ENCODE data around the gene ELAVL3. TPM values are rescaled to one million over a fixed set of nuclear protein-coding genes. Genes with fewer than 3 reads are reported as not detected.

Gene ELAVL3
- total and polyA plus RNA-seq, 2 of the 8 experiments (the other 6 are each of a cell fraction or from before 2014, with no cell fraction given): 0.80 to 1.0 TPM

DNA sequence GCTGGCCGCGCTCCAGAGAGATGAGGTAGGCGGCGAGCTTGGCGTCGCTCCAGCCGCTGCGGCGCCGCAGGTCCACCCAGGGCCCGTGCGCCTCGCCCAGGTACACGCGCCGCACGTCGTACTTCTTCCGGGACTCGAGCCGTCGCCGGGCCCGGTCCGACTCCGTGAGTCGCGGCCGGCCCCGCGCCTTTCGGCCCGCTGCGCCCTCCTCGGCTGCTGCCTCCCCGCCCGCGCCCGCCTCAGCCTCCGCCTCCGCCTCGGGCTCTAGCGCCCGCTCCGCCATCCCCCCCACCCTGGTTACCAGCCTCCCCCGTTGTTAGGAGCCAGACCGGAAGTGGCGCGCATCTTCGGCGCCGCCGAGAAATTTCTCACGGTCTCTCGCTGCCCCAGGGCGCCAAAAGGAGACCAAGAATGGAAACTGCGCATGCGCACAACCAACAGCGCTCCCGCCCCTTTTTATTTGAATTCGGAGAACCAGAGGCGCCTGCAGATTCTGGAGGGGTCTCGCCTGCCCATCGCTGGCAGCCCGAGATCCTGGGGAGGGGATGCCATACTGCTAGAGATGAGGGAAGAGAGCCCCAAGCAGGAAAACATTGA, 24.8 kb upstream of the ELAVL3 start, which contains the start of gene ZNF653:
TSS of gene ZNF653 (minus strand) at position 336 of the 597 bp plus-strand sequence. CDS start at position 283, 53 bp downstream.
- Histone ChIP-seq H3K79me2 (ENCODE audit: control insufficient read depth in 1 of 2, insufficient read depth in 2 of 2, low read length in 2 of 2) (no peaks in the 10 kb centered on the region; a peak in 1 of 4 replicates), H3K4me3 (ENCODE audit: extremely low read depth in 1 of 4, insufficient read depth in 2 of 4, low read depth in 3 of 4, low read length in 4 of 4) (peak within 1 kb of the TSS; percentile 69 to 85 (median 78)), H2BK15ac (ENCODE audit: low read length) (no peak within 1 kb of the TSS), H3K4ac (replicated peaks; ENCODE audit: insufficient read length, low read depth, low read length) (peak within 1 kb of the TSS; percentile 21), H3K9me3 (ENCODE audit: insufficient read depth in 2 of 2, low read depth in 1 of 2, low read length in 1 of 2) (no peaks in the 10 kb centered on the region), H2AK5ac (ENCODE audit: low read depth, low read length) (no peak within 1 kb of the TSS), H3K4me2 (ENCODE audit: insufficient read depth in 1 of 2, low read depth in 2 of 2, low read length in 2 of 2) (peak within 1 kb of the TSS; percentile 71 to 85), H3K9ac (replicated peaks in 1 of 4; ENCODE audit: extremely low read depth in 1 of 4, low read depth in 3 of 4, low read length in 3 of 4) (peak within 1 kb of the TSS; percentile 77 to 83 (median 80)), H4K20me1 (replicated peaks in 1 of 2; ENCODE audit: control insufficient read depth in 1 of 2, insufficient read depth in 2 of 2, low read length in 2 of 2) (no peaks in the 10 kb centered on the region), H3K14ac (ENCODE audit: insufficient read length) (no peak within 1 kb of the TSS), H3K36me3 (ENCODE audit: control insufficient read depth in 2 of 4, insufficient read depth in 4 of 4, low read length in 3 of 4) (no peaks in the 10 kb centered on the region), H4K8ac (ENCODE audit: extremely low read depth, insufficient read depth, low read length) (peak within 1 kb of the TSS; percentile 97), H2BK120ac (replicated peaks; ENCODE audit: low read depth, low read length) (no peak within 1 kb of the TSS), H2BK12ac (ENCODE audit: low read depth, low read length) (no peak within 1 kb of the TSS), H3K27me3 (replicated peaks in 1 of 4; ENCODE audit: control insufficient read depth in 3 of 4, extremely low read depth in 1 of 4, insufficient read depth in 3 of 4, low read length in 3 of 4) (no peaks in the 10 kb centered on the region), H3K18ac (ENCODE audit: extremely low read depth, low read length) (peak within 1 kb of the TSS; percentile 48; the same call in 1 of the 2 replicates), H2AFZ (ENCODE audit: low read length) (no peak within 1 kb of the TSS; the same call in 1 of the 2 replicates), H3K56ac (replicated peaks; ENCODE audit: insufficient read length, low read depth, low read length) (peak within 1 kb of the TSS; percentile 69), H2BK5ac (ENCODE audit: low read depth, low read length) (peak within 1 kb of the TSS; percentile 90), H4K91ac (replicated peaks; ENCODE audit: insufficient read length, low read length) (peak within 1 kb of the TSS; percentile 44), H3K4me1 (replicated peaks in 1 of 4; ENCODE audit: control insufficient read depth in 3 of 4, insufficient read depth in 4 of 4, low read length in 3 of 4) (peaks cover 3 to 4% (median 4%) of the 10 kb centered on the region in 4 experiments; a peak in 6 of 7 replicates), H2BK20ac (ENCODE audit: low read length) (no peak within 1 kb of the TSS), H3K27ac (ENCODE audit: low read depth, low read length) (peak within 1 kb of the TSS; percentile 85), H4K5ac (ENCODE audit: insufficient read length, low read depth, low read length) (peak within 1 kb of the TSS; percentile 83), H3K23ac (ENCODE audit: insufficient read length) (no peak within 1 kb of the TSS), H3K79me1 (ENCODE audit: low read depth, low read length) (peaks cover 4% of the 10 kb centered on the region), H3K23me2 (ENCODE audit: low read depth, low read length) (0 out of 2 replicates have a peak, but pooled peaks cover 2% of the 10 kb centered on the region)
- peak; percentile 79 to 98 for DNase-seq (ENCODE audit: low read depth in 1 of 2, low spot score in 2 of 2)
- WGBS, 2 experiments (ENCODE audit: extremely low coverage in 1 of 2, insufficient coverage in 1 of 2, insufficient read length in 1 of 2, insufficient replicate concordance in 2 of 2, low coverage in 1 of 2, low lambda C conversion rate in 2 of 2, missing lambda C conversion rate in 1 of 2): 4% methylated on average over 20 of the region's 65 CpGs; no CpG with 5 or more reads in 1 of the 2 experiments
- POLR2A ChIA-PET (ENCODE audit: partially characterized antibody): interaction anchor here (0.6 to 2.8 kb wide), 9 partner anchors 9 to 225 kb away, joined by 3 to 7 read pairs (median 3); partner anchors contain the start of gene CNN1
- CTCF ChIA-PET (ENCODE audit: partially characterized antibody): interaction anchor here (1.0 to 1.5 kb wide), 3 partner anchors 25 to 53 kb away, joined by 3 to 4 read pairs (median 3); partner anchors contain the start of gene ELOF1
- peak; percentile 73 for FAIRE-seq
- TF ChIP-seq CEBPB (IDR thresholded peaks at IDR 0.05; ENCODE audit: low read depth, low read length) (no peak), TBP (IDR thresholded peaks at IDR 0.05; ENCODE audit: low read depth, low read length) (0 out of 2 replicates have a peak, but pooled peaks have one; percentile 10), GABPA (IDR thresholded peaks at IDR 0.05; ENCODE audit: borderline replicate concordance, insufficient read depth, low read length) (peak; percentile 81; the same call in 1 of the 2 replicates), POLR2A (IDR thresholded peaks at IDR 0.05; ENCODE audit: control extremely low read depth in 1 of 2, low read depth in 2 of 2, low read length in 2 of 2) (peak in 1 of 2 experiments; percentile 81; a peak in 1 of 3 replicates), SIX5 (IDR thresholded peaks at IDR 0.05; ENCODE audit: low read depth, low read length) (0 out of 2 replicates have a peak, but pooled peaks have one; percentile 21), CHD2 (IDR thresholded peaks at IDR 0.05; ENCODE audit: low read length) (0 out of 2 replicates have a peak, but pooled peaks have one; percentile 2), PHF8 (conservative IDR thresholded peaks at IDR 0.05; ENCODE audit: low read depth, low read length) (peak; percentile 88), HDAC6 (IDR thresholded peaks at IDR 0.05; ENCODE audit: low read depth, low read length) (no peak), KDM4A (IDR thresholded peaks at IDR 0.05; ENCODE audit: low read depth, low read length, severe bottlenecking) (peak; percentile 50), BCL11A (IDR thresholded peaks at IDR 0.05; ENCODE audit: low read depth in 2 of 2, low read length in 2 of 2) (no peak)
- TF ChIP-seq, protein P1, sequence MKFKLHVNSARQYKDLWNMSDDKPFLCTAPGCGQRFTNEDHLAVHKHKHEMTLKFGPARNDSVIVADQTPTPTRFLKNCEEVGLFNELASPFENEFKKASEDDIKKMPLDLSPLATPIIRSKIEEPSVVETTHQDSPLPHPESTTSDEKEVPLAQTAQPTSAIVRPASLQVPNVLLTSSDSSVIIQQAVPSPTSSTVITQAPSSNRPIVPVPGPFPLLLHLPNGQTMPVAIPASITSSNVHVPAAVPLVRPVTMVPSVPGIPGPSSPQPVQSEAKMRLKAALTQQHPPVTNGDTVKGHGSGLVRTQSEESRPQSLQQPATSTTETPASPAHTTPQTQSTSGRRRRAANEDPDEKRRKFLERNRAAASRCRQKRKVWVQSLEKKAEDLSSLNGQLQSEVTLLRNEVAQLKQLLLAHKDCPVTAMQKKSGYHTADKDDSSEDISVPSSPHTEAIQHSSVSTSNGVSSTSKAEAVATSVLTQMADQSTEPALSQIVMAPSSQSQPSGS (IDR thresholded peaks at IDR 0.05; ENCODE audit: low read length): no peak
